Ascending aorta (tissue), 2 donors: ENCODE results near the gene TTC39A. TPM values are rescaled to one million over a fixed set of nuclear protein-coding genes. Genes with fewer than 3 reads are reported as not detected.

Source experiments
- DNase-seq, 2 donors: peaks; one replicate each; pipeline ENCODE4 v3.0.0-alpha.2; 2019; ENCODE audit warnings: low spot score in 2 of 2
- H3K27ac ChIP-seq, 2 donors: fragments of 200-600 bp; sonication (generic); one replicate each; pipeline ENCODE4 v1.5.1; 2016 to 2017; ENCODE audit warnings: mild to moderate bottlenecking in 1 of 2
- H3K27me3 ChIP-seq: fragments of 200-600 bp; sonication (generic); one replicate; pipeline ENCODE4 v1.5.1; 2017
- H3K36me3 ChIP-seq, 2 donors: fragments of 200-600 bp; sonication (generic); one replicate each; pipeline ENCODE4 v1.5.1; 2016
- H3K4me1 ChIP-seq, 2 donors: fragments of 200-600 bp; sonication (generic); one replicate each; pipeline ENCODE4 v1.5.1; 2016 to 2017; ENCODE audit warnings: mild to moderate bottlenecking in 1 of 2
- H3K4me3 ChIP-seq, 2 donors: fragments of 200-600 bp; sonication (generic); one replicate each; pipeline ENCODE4 v1.5.1; 2016 to 2017; ENCODE audit warnings: mild to moderate bottlenecking in 1 of 2
- H3K9me3 ChIP-seq, 2 donors: fragments of 200-600 bp; sonication (generic); one replicate each; pipeline ENCODE4 v1.5.1; 2016
- CTCF ChIP-seq, 3 experiments: fragments of 200-600 bp in 2 of 3; fragments of 450-650 bp in 1 of 3; sonication (generic) in 2 of 3; IDR thresholded peaks; one replicate each; pipeline ENCODE4 v1.5.1; 2016 to 2019; ENCODE audit warnings: antibody characterized with exemption in 3 of 3, mild to moderate bottlenecking in 1 of 3, moderate library complexity in 1 of 3
- intact Hi-C: fragments of 100-400 bp; cut with DNase I; formaldehyde crosslinking; loops from one replicate; pipeline ENCODE4 v1.15.1; 2023
- total RNA-seq: library from RNA; depleted of rRNA; stranded (reverse); fragments of >200 nt; gene quantifications from one replicate; pipeline ENCODE4 v1.1.0, GENCODE V29; 2016

Gene TTC39A
- total RNA-seq, 1 donor from 2014 or later = not detected

- DNase-seq = no peak
- intact Hi-C loops = loop anchor here (10.0 kb wide), 1 partner anchor 335 kb away; the partner anchor contains the start of gene FAF1
- no peaks in the 10 kb centered on the region for H3K27me3 ChIP-seq
- H3K27ac ChIP-seq = no peak overlapping the region
- no peaks in the 10 kb centered on the region for H3K36me3 ChIP-seq
- H3K4me3 ChIP-seq = no peak overlapping the region
- peaks cover 3 to 5% of the 10 kb centered on the region in 2 donors for H3K4me1 ChIP-seq
- H3K9me3 ChIP-seq = no peaks in the 10 kb centered on the region
- TF ChIP-seq CTCF (IDR thresholded peaks at IDR 0.05) = no peak
Measured at GRCh38 chr1:51299185-51299885, 31.0 kb downstream of the TTC39A start.

GRCh38 chr1:51298322-51298705 lies 32.0 kb downstream of the TTC39A start:
- Histone ChIP-seq H3K27ac (no peak overlapping the region), H3K4me3 (no peak overlapping the region), H3K4me1 (peaks cover 0 to 5% of the 10 kb centered on the region in 2 donors), H3K27me3 (no peaks in the 10 kb centered on the region), H3K9me3 (no peaks in the 10 kb centered on the region), H3K36me3 (no peaks in the 10 kb centered on the region)
- DNase-seq = no peak
- no peak for TF ChIP-seq CTCF (IDR thresholded peaks at IDR 0.05)
- intact Hi-C loops = loop anchor here (10.0 kb wide), 1 partner anchor 334 kb away; the partner anchor contains the start of gene FAF1

- peak in 1 of 2 donors; percentile 61 for DNase-seq
- Histone ChIP-seq H3K36me3 (no peaks in the 10 kb centered on the region), H3K4me1 (peaks cover 0 to 5% of the 10 kb centered on the region in 2 donors), H3K4me3 (peak overlapping the region; percentile 57 to 71), H3K9me3 (no peaks in the 10 kb centered on the region), H3K27me3 (no peaks in the 10 kb centered on the region), H3K27ac (peak overlapping the region in 1 of 2 donors; percentile 43)
- intact Hi-C loops = loop anchor here (2.0 to 10.0 kb wide), 4 partner anchors 61 to 521 kb away; partner anchors contain the start of genes FAF1 and RNF11
- TF ChIP-seq CTCF (IDR thresholded peaks at IDR 0.05) = no peak
Measured at GRCh38 chr1:51297401-51298321, 32.7 kb downstream of the TTC39A start.

GRCh38 chr1:51296383-51297357 lies 33.7 kb downstream of the TTC39A start:
- H3K4me1 ChIP-seq = peaks cover 0 to 5% of the 10 kb centered on the region in 2 donors
- peak in 1 of 2 donors; percentile 91 for DNase-seq
- H3K27ac ChIP-seq = peak overlapping the region; percentile 14 to 43
- intact Hi-C loops = loop anchor here (2.0 to 10.0 kb wide), 4 partner anchors 60 to 520 kb away; partner anchors contain the start of genes FAF1 and RNF11
- H3K36me3 ChIP-seq = no peaks in the 10 kb centered on the region
- H3K9me3 ChIP-seq = no peaks in the 10 kb centered on the region
- no peaks in the 10 kb centered on the region for H3K27me3 ChIP-seq
- peak; percentile 89 to 99 (median 99) for TF ChIP-seq CTCF (IDR thresholded peaks at IDR 0.05)
- H3K4me3 ChIP-seq = peak overlapping the region; percentile 57 to 71
